GM19099 (cell line): ENCODE results near the gene MTCP1.

Source experiments
- POLR2A ChIP-seq: IDR thresholded peaks from 3 replicates; pipeline ENCODE4 v1.6.1; 2011; ENCODE audit warnings: low read depth; ENCODE audit not compliant: insufficient read length; ENCODE audit errors: extremely low read depth

Gene MTCP1

DNA sequence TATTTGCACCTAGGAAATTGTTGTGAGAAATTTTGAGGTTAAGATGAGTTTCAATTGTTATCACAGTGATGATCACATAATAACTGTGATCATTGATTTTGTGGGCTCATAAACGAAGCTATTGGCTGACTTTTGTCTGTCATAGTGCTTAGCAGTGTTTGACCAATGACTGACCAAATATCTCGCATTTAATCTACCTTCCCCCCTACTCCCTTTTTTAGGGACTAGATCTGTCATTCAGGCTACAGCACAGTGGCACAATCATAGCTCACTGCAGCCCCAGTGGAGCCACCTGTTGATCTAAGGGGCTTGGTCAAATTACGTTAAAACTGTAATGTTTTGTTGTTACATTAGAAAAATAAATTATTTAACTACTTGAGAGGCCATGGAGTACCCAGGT lies 42.8 kb downstream of the MTCP1 start:
- TF ChIP-seq POLR2A, result no peak

- TF ChIP-seq POLR2A, result no peak
Observed at GRCh38 chrX:155027509-155028066, 43.3 kb downstream of the MTCP1 start.

DNA sequence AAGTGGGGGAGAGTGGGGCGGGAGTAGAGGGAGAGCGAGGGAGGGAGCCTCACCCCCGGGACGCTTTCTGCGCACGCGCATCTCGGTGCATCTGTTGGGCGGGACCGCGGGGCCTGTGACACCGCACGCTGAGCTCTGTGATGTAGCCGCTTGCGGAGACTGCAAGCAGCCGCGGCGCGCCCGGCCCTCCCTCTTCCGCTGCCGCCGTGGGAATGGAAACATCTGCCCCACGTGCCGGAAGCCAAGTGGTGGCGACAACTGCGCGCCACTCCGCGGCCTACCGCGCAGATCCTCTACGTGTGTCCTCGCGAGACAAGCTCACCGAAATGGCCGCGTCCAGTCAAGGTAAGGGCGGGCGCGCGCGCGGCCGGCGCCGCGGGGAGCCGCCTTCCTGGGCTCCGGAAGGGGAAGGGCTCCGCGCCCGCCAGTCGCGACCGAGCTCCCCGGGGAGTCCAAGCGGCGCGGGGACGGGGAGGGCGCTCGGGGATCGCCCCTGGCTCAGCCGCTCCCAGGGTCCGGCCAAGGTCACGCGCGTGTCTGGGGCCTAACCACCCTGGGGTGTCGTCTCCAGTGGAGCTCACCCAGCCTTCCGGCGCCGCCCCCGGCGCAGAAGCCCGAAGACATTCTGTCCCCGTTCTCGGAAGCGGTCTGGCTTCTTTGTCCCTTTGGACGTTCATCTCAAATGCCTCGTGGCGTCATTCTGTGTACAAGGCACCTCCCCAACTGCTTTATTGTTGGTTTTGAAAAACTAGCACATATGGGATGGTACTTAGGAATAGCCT lies 44.0 kb downstream of the MTCP1 start, which contains the start of gene FUNDC2:
Gene FUNDC2, plus strand, starts transcription at position 118 of the 782 bp plus-strand sequence. Its CDS starts 95 bp downstream, at position 213.
- TF ChIP-seq POLR2A, result peak; percentile 73

DNA sequence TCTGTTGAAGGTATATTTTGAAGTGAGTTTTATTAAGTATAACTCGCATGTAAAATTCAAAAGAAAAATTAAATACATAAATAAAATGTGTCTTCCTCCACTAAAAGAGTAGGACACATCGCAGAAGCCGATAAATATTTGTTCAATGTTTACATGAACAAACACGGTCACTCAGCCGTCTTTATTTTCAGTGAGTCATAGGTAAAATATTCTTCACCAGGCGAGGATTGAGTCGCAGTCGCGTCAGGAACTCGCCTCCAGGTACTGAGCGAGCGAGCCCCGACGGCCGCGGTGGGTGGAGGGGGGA lies 44.6 kb downstream of the MTCP1 start:
- TF ChIP-seq POLR2A, result no peak

DNA sequence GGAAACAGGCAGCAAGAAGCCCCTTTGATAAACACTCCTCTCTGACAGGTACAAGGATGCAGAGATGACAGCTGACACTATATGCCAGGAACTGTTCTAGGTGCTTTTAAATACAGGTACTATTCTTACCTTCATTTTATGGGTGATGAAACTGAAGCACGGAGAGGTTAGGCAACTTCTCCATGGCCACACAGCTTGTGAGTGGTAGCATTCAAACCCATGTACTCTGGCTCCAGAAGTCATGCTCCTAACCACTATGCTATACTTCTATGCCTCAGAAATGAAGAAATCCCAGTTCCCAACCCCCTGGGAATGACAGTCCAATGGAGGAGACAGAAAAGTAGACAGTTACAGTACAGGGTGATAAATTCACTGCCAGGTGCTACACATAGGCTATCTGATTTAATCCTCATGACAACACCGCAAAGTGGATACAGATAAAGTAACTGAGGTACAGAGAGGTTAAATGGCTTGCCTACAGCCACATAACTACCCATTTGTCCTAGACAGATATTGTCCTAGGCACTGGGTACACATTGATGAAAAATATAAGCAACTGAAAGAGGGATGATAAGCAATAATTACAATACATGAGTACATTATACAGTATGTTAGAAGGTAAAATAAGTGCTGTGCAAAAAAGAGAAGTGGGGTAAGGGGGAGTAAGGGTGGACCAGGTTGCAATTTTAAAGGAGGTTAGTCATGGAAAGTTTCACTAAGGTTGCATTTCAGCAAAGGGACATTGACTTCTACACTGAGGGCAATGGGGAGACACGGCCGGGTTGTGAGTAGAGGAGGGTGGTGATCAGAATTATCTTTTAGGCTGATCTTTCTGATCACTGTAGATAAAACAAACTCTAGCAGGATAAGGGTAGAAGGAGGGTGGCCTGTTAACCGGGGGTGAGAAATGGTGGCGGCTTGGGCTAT lies 46.8 kb downstream of the MTCP1 start:
- no peak for TF ChIP-seq POLR2A

DNA sequence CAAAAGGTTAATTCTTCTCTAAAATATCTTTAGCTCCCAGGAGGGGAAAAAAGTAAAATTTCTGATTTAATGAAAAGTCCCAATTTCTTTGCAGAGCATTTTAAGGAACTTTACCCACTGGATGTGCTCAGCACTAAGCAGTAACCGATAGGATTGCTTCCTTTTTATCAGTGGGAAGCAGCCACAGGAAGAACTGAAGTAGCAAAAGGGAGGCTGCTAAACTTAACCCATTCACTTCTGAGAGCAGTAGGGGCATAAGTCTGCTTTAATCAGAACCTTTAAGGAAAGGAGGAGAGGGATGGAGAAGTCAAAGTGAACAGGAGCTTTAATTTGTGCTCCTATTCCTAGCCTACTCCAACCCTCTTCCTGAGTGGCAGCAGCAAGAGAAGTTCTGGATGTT lies 48.4 kb downstream of the MTCP1 start, which contains the start of gene F8:
Gene F8, minus strand, starts transcription at position 139 of the 400 bp plus-strand sequence. CDS start 171 bp downstream, outside the sequence.
- no peak for TF ChIP-seq POLR2A

GRCh38 chrX:155020591-155020990 lies 50.3 kb downstream of the MTCP1 start:
- TF ChIP-seq POLR2A, result no peak
